Panc1 (cell line): ENCODE data around the gene KIF20A. TPM values are rescaled to one million over a fixed set of nuclear protein-coding genes. Genes with fewer than 3 reads are reported as not detected.

Source experiments
- ATAC-seq: fragments of 200-7000 bp; cut with Tn5 transposase; 2 replicates; pipeline ENCODE4 v1.9.1; 2020; ENCODE audit warnings: mild to moderate bottlenecking, moderate library complexity
- BruUV-seq: library from RNA; stranded (reverse); fragments of 400-500 nt; replicated peaks from 2 replicates; lab custom pipeline; 2021; lab: Mats Ljungman, UMichigan
- CTCF ChIA-PET: fragments of 300-600 bp; sonication (Branson Sonifier 250); formaldehyde crosslinking; loops from one replicate; lab custom pipeline; 2022; ENCODE audit warnings: antibody characterized with exemption; lab: Charles Lee
- POLR2A ChIA-PET: fragments of 300-600 bp; sonication (Branson Sonifier 250); formaldehyde crosslinking; loops from one replicate; lab custom pipeline; 2022; ENCODE audit warnings: antibody characterized with exemption; lab: Charles Lee
- DNase-seq: peaks from one replicate; pipeline ENCODE4 v3.0.0-alpha.2; 2010; ENCODE audit warnings: low read depth, low spot score
- H3K27ac ChIP-seq: 2 replicates; pipeline ENCODE4 v1.5.1; 2011; ENCODE audit warnings: mild to moderate bottlenecking, low read length, inconsistent platforms
- H3K27me3 ChIP-seq: fragments of 200-500 bp; sonication (Bioruptor generic); 2 replicates; pipeline ENCODE4 v1.6.0; 2014; ENCODE audit warnings: low read length, inconsistent platforms; ENCODE audit not compliant: control insufficient read depth, insufficient read depth
- H3K36me3 ChIP-seq: fragments of 200-500 bp; sonication (Bioruptor generic); 2 replicates; pipeline ENCODE4 v1.5.1; 2014; ENCODE audit warnings: inconsistent platforms, mild to moderate bottlenecking, low read length, moderate library complexity; ENCODE audit not compliant: control insufficient read depth, insufficient read depth
- H3K4me1 ChIP-seq: 2 replicates; pipeline ENCODE4 v1.5.1; 2011; ENCODE audit warnings: inconsistent platforms, mild to moderate bottlenecking, low read length, moderate library complexity; ENCODE audit not compliant: control insufficient read depth, insufficient read depth
- H3K4me3 ChIP-seq, 2 experiments: 2 replicates each; pipeline ENCODE4 v1.5.1; 2011 to 2012; ENCODE audit warnings: low read depth in 2 of 2, low read length in 2 of 2, mild to moderate bottlenecking in 2 of 2, inconsistent platforms in 1 of 2, moderate library complexity in 1 of 2
- H3K9me3 ChIP-seq: fragments of 200-500 bp; sonication (Bioruptor generic); 2 replicates; pipeline ENCODE4 v1.5.1; 2014; ENCODE audit warnings: low read depth, mild to moderate bottlenecking, inconsistent platforms, low read length, moderate library complexity; ENCODE audit not compliant: control insufficient read depth, insufficient read depth
- CTCF ChIP-seq: fragments of 450-650 bp; IDR thresholded peaks from 2 replicates; pipeline ENCODE4 v1.5.1; 2017; ENCODE audit warnings: mild to moderate bottlenecking
- POLR2AphosphoS5 ChIP-seq: IDR thresholded peaks from 2 replicates; pipeline ENCODE4 v1.6.1; 2012; ENCODE audit warnings: mild to moderate bottlenecking, low read depth, low read length, moderate library complexity
- SIN3A ChIP-seq: IDR thresholded peaks from 2 replicates; pipeline ENCODE4 v1.6.1; 2012; ENCODE audit warnings: low read depth, mild to moderate bottlenecking, low read length, moderate library complexity, borderline replicate concordance; ENCODE audit not compliant: insufficient read depth
- TCF7L2 ChIP-seq: IDR thresholded peaks from 2 replicates; pipeline ENCODE4 v1.6.1; 2011; ENCODE audit warnings: mild to moderate bottlenecking, low read depth, low read length, inconsistent platforms
- in situ Hi-C: cut with HindIII; loops from 2 replicates; pipeline ENCODE4 v1.10.0; 2016; ENCODE audit warnings: low sequenced_read_pairs, low pct_unique_long_range_greater_than_20kb
- intact Hi-C: fragments of 100-400 bp; cut with micrococcal nuclease; formaldehyde crosslinking; loops from one replicate; pipeline ENCODE4 v1.10.0; 2022; ENCODE audit not compliant: unreplicated experiment
- total RNA-seq: library from RNA; stranded (reverse); gene quantifications from one replicate; pipeline ENCODE4 v1.2.1, GENCODE V29; 2021; ENCODE audit not compliant: unreplicated experiment
- TF ChIP-seq, protein P1 (sequence below), 2 experiments: IDR thresholded peaks; 2 replicates each; pipeline ENCODE4 v1.6.1; 2011 to 2012; ENCODE audit warnings: low read depth in 2 of 2, control low read depth in 1 of 2, low read length in 1 of 2, mild to moderate bottlenecking in 1 of 2, moderate library complexity in 1 of 2; ENCODE audit not compliant: insufficient read depth in 1 of 2

Gene KIF20A
- total RNA-seq, 1 experiment from 2014 or later = 55.4 TPM

DNA sequence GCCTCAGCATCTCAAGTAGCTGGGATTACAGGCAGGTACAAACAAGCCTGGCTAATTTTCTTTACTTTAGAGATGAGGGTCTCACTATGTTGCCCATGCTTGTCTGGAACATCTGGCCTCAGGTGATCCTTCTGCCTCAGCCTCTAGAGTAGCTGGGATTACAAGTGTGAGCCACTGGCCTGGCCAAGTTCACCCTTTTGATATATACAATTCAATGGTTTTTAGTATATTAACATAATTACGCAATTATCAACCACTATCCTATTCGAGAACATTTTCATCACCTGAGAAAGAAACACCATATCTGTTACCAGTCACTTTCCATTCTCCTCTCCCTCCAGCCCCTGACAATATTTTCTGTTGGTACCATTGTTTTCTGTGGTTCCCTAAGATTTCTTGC is 37.9 kb downstream of the KIF20A start:
- CTCF ChIA-PET = interaction anchor here (0.5 to 0.6 kb wide), 2 partner anchors 18 to 176 kb away, joined by 3 to 14 read pairs; no protein-coding TSS in a partner anchor
- POLR2A ChIA-PET = interaction anchor here (0.6 to 0.7 kb wide), 3 partner anchors 13 to 52 kb away, joined by 4 to 7 read pairs (median 7); partner anchors contain the start of gene KIF20A
- BruUV-seq = no TSS peak
- DNase-seq = no peak
- Histone ChIP-seq H3K27ac (no peak overlapping the region), H3K36me3 (no peaks in the 10 kb centered on the region), H3K27me3 (no peaks in the 10 kb centered on the region), H3K4me1 (peaks cover 7% of the 10 kb centered on the region), H3K4me3 (no peak overlapping the region), H3K9me3 (no peaks in the 10 kb centered on the region)
- in situ Hi-C loops = no loop called here
- ATAC-seq = no peak
- intact Hi-C loops = no loop called here
- TF ChIP-seq CTCF = no peak
- no peak for TF ChIP-seq TCF7L2
- TF ChIP-seq SIN3A = no peak
- TF ChIP-seq POLR2AphosphoS5 = no peak
- TF ChIP-seq, protein P1, sequence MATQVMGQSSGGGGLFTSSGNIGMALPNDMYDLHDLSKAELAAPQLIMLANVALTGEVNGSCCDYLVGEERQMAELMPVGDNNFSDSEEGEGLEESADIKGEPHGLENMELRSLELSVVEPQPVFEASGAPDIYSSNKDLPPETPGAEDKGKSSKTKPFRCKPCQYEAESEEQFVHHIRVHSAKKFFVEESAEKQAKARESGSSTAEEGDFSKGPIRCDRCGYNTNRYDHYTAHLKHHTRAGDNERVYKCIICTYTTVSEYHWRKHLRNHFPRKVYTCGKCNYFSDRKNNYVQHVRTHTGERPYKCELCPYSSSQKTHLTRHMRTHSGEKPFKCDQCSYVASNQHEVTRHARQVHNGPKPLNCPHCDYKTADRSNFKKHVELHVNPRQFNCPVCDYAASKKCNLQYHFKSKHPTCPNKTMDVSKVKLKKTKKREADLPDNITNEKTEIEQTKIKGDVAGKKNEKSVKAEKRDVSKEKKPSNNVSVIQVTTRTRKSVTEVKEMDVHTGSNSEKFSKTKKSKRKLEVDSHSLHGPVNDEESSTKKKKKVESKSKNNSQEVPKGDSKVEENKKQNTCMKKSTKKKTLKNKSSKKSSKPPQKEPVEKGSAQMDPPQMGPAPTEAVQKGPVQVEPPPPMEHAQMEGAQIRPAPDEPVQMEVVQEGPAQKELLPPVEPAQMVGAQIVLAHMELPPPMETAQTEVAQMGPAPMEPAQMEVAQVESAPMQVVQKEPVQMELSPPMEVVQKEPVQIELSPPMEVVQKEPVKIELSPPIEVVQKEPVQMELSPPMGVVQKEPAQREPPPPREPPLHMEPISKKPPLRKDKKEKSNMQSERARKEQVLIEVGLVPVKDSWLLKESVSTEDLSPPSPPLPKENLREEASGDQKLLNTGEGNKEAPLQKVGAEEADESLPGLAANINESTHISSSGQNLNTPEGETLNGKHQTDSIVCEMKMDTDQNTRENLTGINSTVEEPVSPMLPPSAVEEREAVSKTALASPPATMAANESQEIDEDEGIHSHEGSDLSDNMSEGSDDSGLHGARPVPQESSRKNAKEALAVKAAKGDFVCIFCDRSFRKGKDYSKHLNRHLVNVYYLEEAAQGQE (IDR thresholded peaks at IDR 0.05; ENCODE audit: insufficient read depth in 1 of 2, low read depth in 2 of 2, low read length in 1 of 2) = no peak

DNA sequence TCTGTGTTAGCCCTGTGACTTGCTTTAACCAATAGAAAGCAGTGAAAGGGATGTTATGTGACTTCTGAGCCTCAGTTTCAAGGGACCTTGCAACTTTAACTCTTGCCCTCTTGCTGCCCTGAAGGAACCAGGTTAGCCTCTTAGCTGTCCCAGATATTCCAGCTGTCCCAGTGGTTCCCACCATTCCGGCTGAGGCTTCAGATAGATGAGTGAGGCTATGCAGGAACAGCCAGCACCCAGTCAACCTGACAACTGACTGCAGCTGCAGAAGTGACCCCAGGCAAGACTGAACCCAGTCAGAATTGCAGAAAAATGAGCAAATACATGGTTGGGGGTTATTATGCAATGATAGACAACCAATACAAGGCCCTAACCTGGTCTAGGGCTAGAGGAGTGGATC is 44.6 kb downstream of the KIF20A start:
- Histone ChIP-seq H3K9me3 (no peaks in the 10 kb centered on the region), H3K27ac (no peak overlapping the region), H3K27me3 (no peaks in the 10 kb centered on the region), H3K4me1 (no peaks in the 10 kb centered on the region), H3K4me3 (no peak overlapping the region), H3K36me3 (no peaks in the 10 kb centered on the region)
- ATAC-seq = no peak
- intact Hi-C loops = loop anchor here (2.0 kb wide), 1 partner anchor 59 kb away; no protein-coding TSS in a partner anchor
- no peak for DNase-seq
- ChIA-PET POLR2A (no interaction called here), CTCF (interaction anchor here (0.9 to 1.6 kb wide), 3 partner anchors 53 to 108 kb away, joined by 3 to 11 read pairs (median 3); partner anchors contain the start of gene CDC25C)
- no TSS peak for BruUV-seq
- in situ Hi-C loops = no loop called here
- no peak for TF ChIP-seq SIN3A
- no peak for TF ChIP-seq CTCF
- TF ChIP-seq POLR2AphosphoS5 = no peak
- TF ChIP-seq, protein P1 (IDR thresholded peaks at IDR 0.05; ENCODE audit: insufficient read depth in 1 of 2, low read depth in 2 of 2, low read length in 1 of 2) = no peak
- no peak for TF ChIP-seq TCF7L2
